ENCODE results near the gene WASF1. TPM values are rescaled to one million over a fixed set of nuclear protein-coding genes. Genes with fewer than 3 reads are reported as not detected.
"Not testable (repeated sequence)": the region's sequence is repeated elsewhere in the genome, so short reads cannot be mapped to it uniquely, and the experiment has no call there.

WASF1 gene
- total RNA-seq, 2 experiments from 2014 or later = 4.2 to 4.6 TPM

- no peaks in the 10 kb centered on the region for H3K4me1 Mint-ChIP-seq
- ChIA-PET CTCF (no interaction called here), POLR2A (no interaction called here)
- H3K4me3 Mint-ChIP-seq = no peak overlapping the region
- no peaks in the 10 kb centered on the region for H3K27me3 Mint-ChIP-seq
- ATAC-seq (no peak), DNase-seq (no peak)
- intact Hi-C loops (cut with DNase I, micrococcal nuclease) = no loop called here
- no peaks in the 10 kb centered on the region for H3K36me3 Mint-ChIP-seq (ENCODE audit: low read depth)
- no peaks in the 10 kb centered on the region for H3K9me3 Mint-ChIP-seq (ENCODE audit: low read depth)
- no peak overlapping the region for H3K27ac Mint-ChIP-seq
Observed at GRCh38 chr6:110085285-110085684, 94.2 kb downstream of the WASF1 start.

- intact Hi-C loops (cut with DNase I, micrococcal nuclease) = no loop called here
- DNase-seq (no peak), ATAC-seq (no peak)
- POLR2A ChIA-PET = no interaction called here
- Mint-ChIP-seq H3K4me3 (no peak overlapping the region), H3K9me3 (ENCODE audit: low read depth) (no peaks in the 10 kb centered on the region), H3K36me3 (ENCODE audit: low read depth) (no peaks in the 10 kb centered on the region), H3K4me1 (no peaks in the 10 kb centered on the region), H3K27ac (no peak overlapping the region), H3K27me3 (no peaks in the 10 kb centered on the region)
- CTCF ChIA-PET = no interaction called here
Observed at GRCh38 chr6:110083875-110084585, 95.4 kb downstream of the WASF1 start.

DNA sequence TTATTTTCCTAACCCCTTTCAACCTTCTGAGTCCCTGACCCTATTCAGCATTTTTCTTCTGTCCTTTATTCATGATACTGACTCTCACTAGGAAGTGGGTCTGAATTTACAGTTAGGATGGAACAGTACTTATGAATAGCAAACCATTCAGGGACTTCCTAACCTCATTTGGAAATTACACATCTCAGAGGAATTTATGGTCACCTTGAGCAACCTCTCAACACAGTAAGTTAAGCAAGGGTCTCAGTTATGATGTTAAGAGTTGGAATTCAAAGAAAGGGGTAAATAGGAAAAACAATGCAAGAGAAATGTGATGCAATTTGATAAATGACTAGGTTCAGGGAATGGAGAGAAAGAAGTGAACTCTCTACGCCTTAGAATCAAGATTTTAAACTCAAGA, 104.1 kb downstream of the WASF1 start:
- CTCF ChIA-PET = interaction anchor here (0.9 kb wide), 1 partner anchor 35 kb away, joined by 3 read pairs; no protein-coding TSS in a partner anchor

GRCh38 chr6:110073474-110073873, 106.0 kb downstream of the WASF1 start:
- DNase-seq; H3K36me3 Mint-ChIP-seq (ENCODE audit: low read depth); intact Hi-C loops (cut with DNase I, micrococcal nuclease); H3K9me3 Mint-ChIP-seq (ENCODE audit: low read depth); H3K27ac Mint-ChIP-seq; POLR2A ChIA-PET; H3K27me3 Mint-ChIP-seq; CTCF ChIA-PET; ATAC-seq; H3K4me1 Mint-ChIP-seq; H3K4me3 Mint-ChIP-seq: not testable (repeated sequence)

More for the DNA sequence above, 104.1 kb downstream of the WASF1 start:
- ATAC-seq = no peak
- Mint-ChIP-seq H3K9me3 (ENCODE audit: low read depth) (no peaks in the 10 kb centered on the region), H3K27me3 (peaks cover 3% of the 10 kb centered on the region), H3K4me1 (no peaks in the 10 kb centered on the region), H3K27ac (no peak overlapping the region), H3K36me3 (ENCODE audit: low read depth) (no peaks in the 10 kb centered on the region), H3K4me3 (no peak overlapping the region)
- intact Hi-C loops (cut with DNase I, micrococcal nuclease) = no loop called here
- POLR2A ChIA-PET = no interaction called here
- DNase-seq = no peak

DNA sequence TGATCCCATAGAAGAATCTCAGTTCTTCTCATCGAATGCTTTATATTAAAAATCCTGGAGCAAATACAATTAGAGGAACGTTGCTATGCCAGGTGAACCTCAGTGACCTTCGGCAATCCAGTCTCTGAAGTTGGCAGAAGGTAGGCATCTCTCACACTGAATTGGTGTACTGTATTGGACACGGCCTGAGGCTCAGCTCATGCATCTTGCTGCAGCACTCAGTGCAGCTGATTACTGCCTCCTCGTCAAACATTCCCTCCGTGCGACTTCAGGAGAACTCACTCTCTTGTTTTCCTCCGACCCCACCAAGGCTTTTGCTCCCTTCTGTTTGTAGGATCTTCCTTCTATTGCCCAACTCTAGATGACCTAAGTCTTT, 110.9 kb downstream of the WASF1 start:
- POLR2A ChIA-PET = no interaction called here
- no peak for ATAC-seq
- Mint-ChIP-seq H3K4me3 (no peak overlapping the region), H3K27me3 (peaks cover 19% of the 10 kb centered on the region), H3K36me3 (ENCODE audit: low read depth) (no peaks in the 10 kb centered on the region), H3K27ac (no peak overlapping the region), H3K4me1 (no peaks in the 10 kb centered on the region), H3K9me3 (ENCODE audit: low read depth) (no peaks in the 10 kb centered on the region)
- CTCF ChIA-PET = interaction anchor here (2.7 kb wide), 1 partner anchor 29 kb away, joined by 16 read pairs; no protein-coding TSS in a partner anchor
- DNase-seq = no peak
- intact Hi-C loops (cut with DNase I, micrococcal nuclease) = no loop called here

DNA sequence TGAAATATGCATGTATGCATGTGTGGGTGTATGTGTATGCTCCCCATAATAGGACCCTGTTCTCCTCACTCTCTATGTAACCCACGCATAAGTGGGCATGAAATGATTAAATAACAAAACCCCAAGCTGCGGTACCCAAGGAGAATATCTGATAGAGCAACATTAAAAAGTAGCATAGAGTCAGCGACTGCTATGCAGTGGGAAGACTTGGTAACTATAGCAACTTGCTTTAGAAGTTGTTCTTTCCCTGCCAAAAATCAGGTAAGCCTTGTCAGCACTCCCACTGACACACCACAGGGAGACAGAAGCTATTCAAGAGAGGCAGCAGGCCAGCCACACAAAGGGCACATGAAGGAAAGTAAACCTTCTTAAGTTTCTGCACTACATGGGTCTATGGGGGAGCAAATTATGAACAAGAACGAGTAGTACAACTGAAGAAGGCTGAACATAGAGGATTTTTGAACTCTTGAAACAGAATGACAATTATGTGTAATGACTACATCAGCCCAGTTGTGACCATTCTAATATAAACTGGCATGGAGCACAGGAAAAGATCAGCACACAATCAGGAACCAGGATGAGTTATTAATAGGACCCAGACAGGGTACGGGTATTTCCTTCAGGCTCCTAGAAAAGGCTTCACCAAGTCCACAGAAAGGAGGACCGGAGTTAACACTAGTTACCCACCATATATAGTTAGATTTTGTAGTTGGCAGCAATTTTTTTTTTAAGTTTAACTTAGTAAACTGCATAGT, 111.5 kb downstream of the WASF1 start:
- DNase-seq (no peak), ATAC-seq (no peak)
- no peak overlapping the region for H3K27ac Mint-ChIP-seq
- intact Hi-C loops (cut with DNase I, micrococcal nuclease) = no loop called here
- no peaks in the 10 kb centered on the region for H3K36me3 Mint-ChIP-seq (ENCODE audit: low read depth)
- no peak overlapping the region for H3K4me3 Mint-ChIP-seq
- H3K9me3 Mint-ChIP-seq (ENCODE audit: low read depth) = no peaks in the 10 kb centered on the region
- CTCF ChIA-PET = interaction anchor here (2.7 kb wide), 1 partner anchor 28 kb away, joined by 16 read pairs; no protein-coding TSS in a partner anchor
- peaks cover 19% of the 10 kb centered on the region for H3K27me3 Mint-ChIP-seq
- POLR2A ChIA-PET = no interaction called here
- no peaks in the 10 kb centered on the region for H3K4me1 Mint-ChIP-seq

GRCh38 chr6:110064744-110065524, 114.5 kb downstream of the WASF1 start:
- Mint-ChIP-seq H3K36me3 (ENCODE audit: low read depth) (no peaks in the 10 kb centered on the region), H3K9me3 (ENCODE audit: low read depth) (no peaks in the 10 kb centered on the region), H3K4me3 (no peak overlapping the region), H3K27ac (no peak overlapping the region), H3K4me1 (no peaks in the 10 kb centered on the region), H3K27me3 (peaks cover 23% of the 10 kb centered on the region)
- POLR2A ChIA-PET = no interaction called here
- intact Hi-C loops (cut with DNase I, micrococcal nuclease) = no loop called here
- DNase-seq (no peak), ATAC-seq (no peak)
- CTCF ChIA-PET = interaction anchor here (1.9 kb wide), 1 partner anchor 25 kb away, joined by 5 read pairs; no protein-coding TSS in a partner anchor

GRCh38 chr6:110063594-110064263, 115.7 kb downstream of the WASF1 start:
- CTCF ChIA-PET = interaction anchor here (1.9 kb wide), 1 partner anchor 24 kb away, joined by 5 read pairs; no protein-coding TSS in a partner anchor
- Mint-ChIP-seq H3K4me1 (no peaks in the 10 kb centered on the region), H3K9me3 (ENCODE audit: low read depth) (no peaks in the 10 kb centered on the region), H3K27me3 (peaks cover 23% of the 10 kb centered on the region), H3K36me3 (ENCODE audit: low read depth) (no peaks in the 10 kb centered on the region), H3K4me3 (no peak overlapping the region), H3K27ac (no peak overlapping the region)
- DNase-seq (peak; percentile 35), ATAC-seq (peak; percentile 51)
- intact Hi-C loops (cut with DNase I, micrococcal nuclease) = no loop called here
- POLR2A ChIA-PET = no interaction called here

DNA sequence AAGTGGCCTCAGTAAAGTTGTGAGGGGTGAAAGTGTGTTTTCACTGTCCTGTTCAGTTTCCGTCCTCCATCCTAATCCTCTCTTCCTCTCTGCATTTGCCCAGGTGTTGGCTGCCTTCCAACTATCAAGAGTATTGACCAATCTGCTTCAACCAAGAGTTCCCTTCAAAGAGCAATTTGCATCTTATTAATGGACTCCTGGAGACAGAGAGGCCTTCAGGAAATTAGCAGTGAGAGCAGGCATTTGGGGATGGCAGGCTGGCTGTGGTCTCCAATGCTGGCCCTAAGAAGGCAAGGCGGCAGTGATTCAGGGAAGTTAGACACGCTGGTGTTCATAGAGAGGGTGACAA, 124.1 kb downstream of the WASF1 start:
- ChIA-PET POLR2A (no interaction called here), CTCF (interaction anchor here (0.6 to 3.4 kb wide), 2 partner anchors 16 to 367 kb away, joined by 3 to 18 read pairs; no protein-coding TSS in a partner anchor)
- no peak for DNase-seq
- H3K4me1 Mint-ChIP-seq = no peaks in the 10 kb centered on the region
- ATAC-seq = no peak
- peaks cover 2% of the 10 kb centered on the region for H3K27me3 Mint-ChIP-seq
- H3K36me3 Mint-ChIP-seq (ENCODE audit: low read depth) = no peaks in the 10 kb centered on the region
- intact Hi-C loops (cut with DNase I, micrococcal nuclease) = loop anchor here in 1 of 2 experiments (5.0 kb wide), 1 partner anchor 337 kb away; no protein-coding TSS in a partner anchor
- no peak overlapping the region for H3K27ac Mint-ChIP-seq
- H3K4me3 Mint-ChIP-seq = no peak overlapping the region
- no peaks in the 10 kb centered on the region for H3K9me3 Mint-ChIP-seq (ENCODE audit: low read depth)

DNA sequence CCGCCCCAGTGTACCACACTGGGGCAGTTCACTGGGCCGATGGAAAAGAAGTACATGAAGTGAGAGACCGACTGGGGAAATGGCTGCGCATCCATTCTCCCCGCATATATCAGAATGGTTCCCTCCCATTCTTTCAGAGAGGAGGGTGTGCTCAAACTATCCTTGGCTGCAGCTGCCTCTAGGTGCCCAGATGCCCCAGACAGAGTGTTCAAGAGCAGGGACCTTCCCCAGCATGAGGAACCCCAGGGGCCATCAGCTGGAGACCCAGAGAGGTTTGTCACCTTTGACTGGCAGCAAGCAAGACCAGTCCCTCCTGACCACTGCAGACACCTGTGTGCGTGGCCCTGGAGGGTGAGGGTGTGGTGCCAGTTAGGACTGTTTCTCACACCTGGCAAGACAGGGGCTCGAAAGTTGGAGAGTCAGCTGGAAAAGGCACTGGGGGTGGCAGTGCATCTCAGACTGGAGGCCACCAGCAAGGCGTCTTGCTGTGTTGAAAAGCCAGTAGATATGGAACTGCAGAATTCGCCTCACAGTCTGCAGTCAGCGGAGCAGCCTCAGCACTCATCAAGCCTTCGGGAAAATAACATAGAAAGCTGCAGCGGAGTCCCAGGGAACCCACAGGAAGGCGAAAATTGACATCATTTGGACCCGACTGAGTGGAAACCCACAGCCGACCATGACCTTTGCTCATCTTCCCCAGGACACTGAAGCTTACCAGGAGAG, 124.6 kb downstream of the WASF1 start:
- Mint-ChIP-seq H3K4me1 (no peaks in the 10 kb centered on the region), H3K9me3 (ENCODE audit: low read depth) (no peaks in the 10 kb centered on the region), H3K27me3 (peaks cover 2% of the 10 kb centered on the region), H3K36me3 (ENCODE audit: low read depth) (no peaks in the 10 kb centered on the region), H3K4me3 (no peak overlapping the region), H3K27ac (no peak overlapping the region)
- intact Hi-C loops (cut with DNase I, micrococcal nuclease) = loop anchor here in 1 of 2 experiments (5.0 kb wide), 2 partner anchors 337 to 868 kb away; no protein-coding TSS in a partner anchor
- ChIA-PET POLR2A (no interaction called here), CTCF (interaction anchor here (0.6 to 3.4 kb wide), 2 partner anchors 15 to 368 kb away, joined by 3 to 18 read pairs; no protein-coding TSS in a partner anchor)
- no peak for ATAC-seq
- DNase-seq = no peak

Measured in activated CD4-positive, alpha-beta T cell treated with anti-CD3 and anti-CD28 coated beads for 36 hours (primary cell).